ENCODE data around the gene VIPAS39.

Gene VIPAS39

GRCh38 chr14:77439861-77440260, 17.5 kb downstream of the VIPAS39 start:
- DNase-seq: peak; percentile 78 to 86
- no peak overlapping the region for H3K18ac ChIP-seq (ENCODE audit: low read length)
- H3K27me3 ChIP-seq (ENCODE audit: insufficient read depth, low read length): no peaks in the 10 kb centered on the region
- no peak overlapping the region for H4K91ac ChIP-seq (ENCODE audit: low read depth, low read length)
- no CpG with 5 or more reads among the region's 4 CpGs for WGBS (ENCODE audit: extremely low coverage, insufficient coverage, insufficient read length)
- no peak overlapping the region for H4K8ac ChIP-seq (ENCODE audit: low read depth, low read length)
- H3K9ac ChIP-seq (ENCODE audit: low read length): no peak overlapping the region
- H2BK5ac ChIP-seq (ENCODE audit: low read depth, low read length, poor library complexity): no peak overlapping the region
- H2AFZ ChIP-seq (ENCODE audit: insufficient read depth, low read length, poor library complexity): no peak overlapping the region
- H3K27ac ChIP-seq (ENCODE audit: low read depth, low read length): no peak overlapping the region
- H3K4ac ChIP-seq (ENCODE audit: low read depth, low read length): no peak overlapping the region
- no peak overlapping the region for H2AK5ac ChIP-seq (ENCODE audit: low read length)
- no peaks in the 10 kb centered on the region for H3K9me3 ChIP-seq (ENCODE audit: insufficient read depth, low read depth, low read length)
- no peak overlapping the region for H4K12ac ChIP-seq (ENCODE audit: low read depth, low read length)
- H3K14ac ChIP-seq (ENCODE audit: low read length): no peak overlapping the region
- no peak overlapping the region for H3K4me3 ChIP-seq (ENCODE audit: low read depth, low read length)
- no peak overlapping the region for H3K4me2 ChIP-seq (ENCODE audit: low read length)
- no peaks in the 10 kb centered on the region for H3K79me1 ChIP-seq (ENCODE audit: low read length)
- H3K79me2 ChIP-seq (ENCODE audit: control insufficient read depth, insufficient read depth, low read length, poor library complexity): no peaks in the 10 kb centered on the region
- H2BK12ac ChIP-seq (ENCODE audit: low read length): no peak overlapping the region
- no peaks in the 10 kb centered on the region for H3K4me1 ChIP-seq (ENCODE audit: control insufficient read depth in 1 of 2, insufficient read depth in 2 of 2, low read length in 2 of 2)
- H2BK120ac ChIP-seq (ENCODE audit: insufficient read depth, low read length, poor library complexity): no peak overlapping the region
- no peak overlapping the region for H3K23ac ChIP-seq (ENCODE audit: low read length)
- H3K36me3 ChIP-seq (ENCODE audit: control insufficient read depth in 1 of 2, insufficient read depth in 2 of 2, low read length in 2 of 2): peaks cover 11 to 41% of the 10 kb centered on the region in 2 experiments

DNA sequence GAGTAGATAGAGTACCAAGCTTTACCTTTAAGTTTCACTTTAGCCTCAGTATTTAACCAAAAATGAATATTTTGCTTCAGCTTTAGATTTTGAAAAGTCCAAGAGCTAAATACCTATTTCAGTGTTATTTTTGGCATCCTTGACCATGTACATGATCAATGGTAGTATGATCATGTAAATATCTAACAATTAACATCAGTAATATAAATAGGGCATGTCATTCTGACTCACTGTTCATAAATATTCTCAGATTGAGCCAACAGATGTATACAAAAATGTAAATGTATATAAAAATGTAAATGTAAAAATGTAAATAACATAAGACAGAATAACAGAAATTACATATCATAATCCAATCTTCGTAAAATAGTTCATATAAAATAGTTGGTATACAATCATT, 18.8 kb downstream of the VIPAS39 start:
- Histone ChIP-seq H3K27ac (ENCODE audit: low read depth, low read length) (no peak overlapping the region), H2BK5ac (ENCODE audit: low read depth, low read length, poor library complexity) (no peak overlapping the region), H3K4me1 (ENCODE audit: control insufficient read depth in 1 of 2, insufficient read depth in 2 of 2, low read length in 2 of 2) (no peaks in the 10 kb centered on the region), H3K79me1 (ENCODE audit: low read length) (no peaks in the 10 kb centered on the region), H3K4me2 (ENCODE audit: low read length) (no peak overlapping the region), H2AFZ (ENCODE audit: insufficient read depth, low read length, poor library complexity) (no peak overlapping the region), H2BK12ac (ENCODE audit: low read length) (no peak overlapping the region), H3K9me3 (ENCODE audit: insufficient read depth, low read depth, low read length) (no peaks in the 10 kb centered on the region), H4K12ac (ENCODE audit: low read depth, low read length) (no peak overlapping the region), H4K8ac (ENCODE audit: low read depth, low read length) (no peak overlapping the region), H3K79me2 (ENCODE audit: control insufficient read depth, insufficient read depth, low read length, poor library complexity) (no peaks in the 10 kb centered on the region), H3K27me3 (ENCODE audit: insufficient read depth, low read length) (no peaks in the 10 kb centered on the region), H3K18ac (ENCODE audit: low read length) (no peak overlapping the region), H3K14ac (ENCODE audit: low read length) (no peak overlapping the region), H3K23ac (ENCODE audit: low read length) (no peak overlapping the region), H3K9ac (ENCODE audit: low read length) (no peak overlapping the region), H3K4ac (ENCODE audit: low read depth, low read length) (no peak overlapping the region), H3K4me3 (ENCODE audit: low read depth, low read length) (no peak overlapping the region), H2BK120ac (ENCODE audit: insufficient read depth, low read length, poor library complexity) (no peak overlapping the region), H3K36me3 (ENCODE audit: control insufficient read depth in 1 of 2, insufficient read depth in 2 of 2, low read length in 2 of 2) (peaks cover 10 to 40% of the 10 kb centered on the region in 2 experiments), H4K91ac (ENCODE audit: low read depth, low read length) (no peak overlapping the region), H2AK5ac (ENCODE audit: low read length) (no peak overlapping the region)
- DNase-seq: no peak
- WGBS (ENCODE audit: extremely low coverage, insufficient coverage, insufficient read length): no CpG with 5 or more reads among the region's 1 CpG

DNA sequence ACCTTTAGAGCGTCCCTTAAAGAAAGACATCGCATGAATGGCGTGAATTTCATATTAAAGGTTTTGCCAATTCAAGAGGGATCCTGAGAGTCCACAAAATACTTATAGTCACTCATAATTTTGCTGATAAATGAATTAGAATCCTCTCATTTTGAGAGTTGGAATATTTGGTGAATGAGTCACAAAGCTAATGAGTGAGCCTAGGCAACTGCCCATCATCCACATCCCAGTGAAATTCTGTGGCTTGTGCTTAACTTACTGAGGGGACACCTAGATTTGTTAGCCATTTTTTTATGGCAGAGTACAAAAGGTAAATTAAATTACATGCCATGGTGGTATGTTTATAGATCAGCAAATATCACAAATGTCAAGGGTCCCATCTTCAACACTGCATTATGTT, 21.4 kb downstream of the VIPAS39 start:
- no peaks in the 10 kb centered on the region for H3K9me3 ChIP-seq (ENCODE audit: insufficient read depth, low read depth, low read length)
- H4K91ac ChIP-seq (ENCODE audit: low read depth, low read length): no peak overlapping the region
- H3K27me3 ChIP-seq (ENCODE audit: insufficient read depth, low read length): no peaks in the 10 kb centered on the region
- H4K8ac ChIP-seq (ENCODE audit: low read depth, low read length): no peak overlapping the region
- no peak overlapping the region for H3K4me3 ChIP-seq (ENCODE audit: low read depth, low read length)
- H3K4me1 ChIP-seq (ENCODE audit: control insufficient read depth in 1 of 2, insufficient read depth in 2 of 2, low read length in 2 of 2): no peaks in the 10 kb centered on the region
- no peaks in the 10 kb centered on the region for H3K79me1 ChIP-seq (ENCODE audit: low read length)
- H2AK5ac ChIP-seq (ENCODE audit: low read length): no peak overlapping the region
- no peak overlapping the region for H3K18ac ChIP-seq (ENCODE audit: low read length)
- no peak for DNase-seq
- H3K4ac ChIP-seq (ENCODE audit: low read depth, low read length): no peak overlapping the region
- no peak overlapping the region for H2BK12ac ChIP-seq (ENCODE audit: low read length)
- H3K4me2 ChIP-seq (ENCODE audit: low read length): no peak overlapping the region
- no peak overlapping the region for H4K12ac ChIP-seq (ENCODE audit: low read depth, low read length)
- peaks cover 9 to 22% of the 10 kb centered on the region in 2 experiments for H3K36me3 ChIP-seq (ENCODE audit: control insufficient read depth in 1 of 2, insufficient read depth in 2 of 2, low read length in 2 of 2)
- H3K79me2 ChIP-seq (ENCODE audit: control insufficient read depth, insufficient read depth, low read length, poor library complexity): no peaks in the 10 kb centered on the region
- H2AFZ ChIP-seq (ENCODE audit: insufficient read depth, low read length, poor library complexity): no peak overlapping the region
- no CpG with 5 or more reads among the region's 3 CpGs for WGBS (ENCODE audit: extremely low coverage, insufficient coverage, insufficient read length)
- H2BK5ac ChIP-seq (ENCODE audit: low read depth, low read length, poor library complexity): no peak overlapping the region
- H3K14ac ChIP-seq (ENCODE audit: low read length): no peak overlapping the region
- no peak overlapping the region for H3K27ac ChIP-seq (ENCODE audit: low read depth, low read length)
- no peak overlapping the region for H3K23ac ChIP-seq (ENCODE audit: low read length)
- H3K9ac ChIP-seq (ENCODE audit: low read length): no peak overlapping the region
- no peak overlapping the region for H2BK120ac ChIP-seq (ENCODE audit: insufficient read depth, low read length, poor library complexity)

DNA sequence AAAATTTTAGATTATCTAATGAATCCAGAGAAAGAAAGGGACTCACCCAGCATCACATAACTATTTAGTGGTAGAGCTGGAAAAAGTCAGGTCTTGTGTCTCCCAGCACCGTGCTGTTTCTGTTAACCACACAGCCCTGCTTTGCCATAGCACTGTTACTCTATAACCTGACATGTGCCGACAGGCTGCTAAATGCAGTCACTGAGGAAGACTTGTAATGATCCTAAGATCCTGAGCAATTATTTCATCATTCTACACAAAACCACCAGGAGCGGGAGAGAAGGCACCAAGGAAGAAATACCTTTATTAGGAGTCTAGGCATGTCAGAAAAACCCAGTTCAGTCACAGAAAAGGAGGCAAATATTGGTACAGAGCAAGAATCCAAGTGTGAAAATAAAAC, 31.0 kb downstream of the VIPAS39 start:
- H3K27ac ChIP-seq (ENCODE audit: low read depth, low read length): no peak overlapping the region
- H3K4me2 ChIP-seq (ENCODE audit: low read length): no peak overlapping the region
- H3K4ac ChIP-seq (ENCODE audit: low read depth, low read length): no peak overlapping the region
- no peak overlapping the region for H2BK120ac ChIP-seq (ENCODE audit: insufficient read depth, low read length, poor library complexity)
- H3K4me1 ChIP-seq (ENCODE audit: control insufficient read depth in 1 of 2, insufficient read depth in 2 of 2, low read length in 2 of 2): no peaks in the 10 kb centered on the region
- H3K79me1 ChIP-seq (ENCODE audit: low read length): no peaks in the 10 kb centered on the region
- no peak overlapping the region for H3K23ac ChIP-seq (ENCODE audit: low read length)
- no peak overlapping the region for H4K12ac ChIP-seq (ENCODE audit: low read depth, low read length)
- no peak overlapping the region for H2BK12ac ChIP-seq (ENCODE audit: low read length)
- H2AFZ ChIP-seq (ENCODE audit: insufficient read depth, low read length, poor library complexity): no peak overlapping the region
- H3K14ac ChIP-seq (ENCODE audit: low read length): no peak overlapping the region
- no peak overlapping the region for H3K18ac ChIP-seq (ENCODE audit: low read length)
- no peak overlapping the region for H4K91ac ChIP-seq (ENCODE audit: low read depth, low read length)
- WGBS (ENCODE audit: extremely low coverage, insufficient coverage, insufficient read length): no CpG with 5 or more reads among the region's 3 CpGs
- H3K27me3 ChIP-seq (ENCODE audit: insufficient read depth, low read length): no peaks in the 10 kb centered on the region
- no peaks in the 10 kb centered on the region for H3K79me2 ChIP-seq (ENCODE audit: control insufficient read depth, insufficient read depth, low read length, poor library complexity)
- H4K8ac ChIP-seq (ENCODE audit: low read depth, low read length): no peak overlapping the region
- H2BK5ac ChIP-seq (ENCODE audit: low read depth, low read length, poor library complexity): no peak overlapping the region
- peaks cover 21 to 46% of the 10 kb centered on the region in 2 experiments for H3K36me3 ChIP-seq (ENCODE audit: control insufficient read depth in 1 of 2, insufficient read depth in 2 of 2, low read length in 2 of 2)
- H3K9ac ChIP-seq (ENCODE audit: low read length): no peak overlapping the region
- no peak for DNase-seq
- H3K4me3 ChIP-seq (ENCODE audit: low read depth, low read length): no peak overlapping the region
- no peak overlapping the region for H2AK5ac ChIP-seq (ENCODE audit: low read length)
- no peaks in the 10 kb centered on the region for H3K9me3 ChIP-seq (ENCODE audit: insufficient read depth, low read depth, low read length)
